Uterus (tissue), 4 donors: ENCODE data around the gene RPGRIP1L. TPM values are rescaled to one million over a fixed set of nuclear protein-coding genes. Genes with fewer than 3 reads are reported as not detected.

Experiments
- DNase-seq, 2 donors: peaks; one replicate each; pipeline ENCODE4 v3.0.0-alpha.2; 2019 to 2020
- H3K27ac ChIP-seq, 2 donors: fragments of 200-600 bp; sonication (generic); 1 replicate in 1 of 2; 2 replicates in 1 of 2; pipeline ENCODE4 v1.5.1; 2016 to 2018
- H3K27me3 ChIP-seq, 2 donors: fragments of 200-600 bp; sonication (generic); one replicate each; pipeline ENCODE4 v1.5.1; 2018 to 2019; ENCODE audit warnings: control low read depth in 1 of 2
- H3K36me3 ChIP-seq, 2 donors: fragments of 200-600 bp; sonication (generic); one replicate each; pipeline ENCODE4 v1.5.1; 2019; ENCODE audit warnings: control low read depth in 1 of 2
- H3K4me1 ChIP-seq, 2 donors: fragments of 200-600 bp; sonication (generic); one replicate each; pipeline ENCODE4 v1.5.1; 2018 to 2019; ENCODE audit warnings: control low read depth in 1 of 2
- H3K4me3 ChIP-seq, 2 donors: fragments of 200-600 bp; sonication (generic); 1 replicate in 1 of 2; 2 replicates in 1 of 2; pipeline ENCODE4 v1.5.1; 2018 to 2019; ENCODE audit warnings: mild to moderate bottlenecking in 1 of 2
- H3K9me3 ChIP-seq, 2 donors: fragments of 200-600 bp; sonication (generic); one replicate each; pipeline ENCODE4 v1.5.1; 2019; ENCODE audit warnings: control low read depth in 1 of 2
- POLR2A ChIP-seq, 2 donors: fragments of 450-650 bp; IDR thresholded peaks; one replicate each; pipeline ENCODE4 v1.6.1; 2016; ENCODE audit warnings: antibody characterized with exemption in 2 of 2, mild to moderate bottlenecking in 1 of 2, moderate library complexity in 1 of 2
- intact Hi-C: fragments of 100-400 bp; cut with DNase I; formaldehyde crosslinking; loops from one replicate; pipeline ENCODE4 v1.15.1; 2023; ENCODE audit warnings: low total_unique reads
- total RNA-seq, 4 donors: library from RNA; depleted of rRNA in 3 of 4; stranded (reverse); fragments of >200 nt in 3 of 4; gene quantifications; one replicate each; pipeline versions ENCODE4 v1.1.0 to v1.2.4, GENCODE V29; 2014 to 2023
- TF ChIP-seq, protein P1 (sequence below), 4 experiments: fragments of 200-600 bp in 2 of 4; fragments of 450-650 bp in 2 of 4; sonication (generic) in 2 of 4; IDR thresholded peaks; one replicate each; pipeline ENCODE4 v1.5.1; 2016 to 2019; ENCODE audit warnings: antibody characterized with exemption in 4 of 4, mild to moderate bottlenecking in 2 of 4, moderate library complexity in 1 of 4
- donor health status: DM: yes; HTN: yes; CAD: no.

Gene RPGRIP1L
- total RNA-seq, 4 donors from 2014 or later: 1.2 to 35.3 (median 6.2) TPM

- no peaks in the 10 kb centered on the region for H3K27me3 ChIP-seq
- no peak for DNase-seq
- H3K4me1 ChIP-seq: no peaks in the 10 kb centered on the region
- no peaks in the 10 kb centered on the region for H3K9me3 ChIP-seq
- H3K4me3 ChIP-seq: no peak overlapping the region
- intact Hi-C loops: no loop called here
- H3K36me3 ChIP-seq: no peaks in the 10 kb centered on the region
- TF ChIP-seq POLR2A (IDR thresholded peaks at IDR 0.05): no peak
- TF ChIP-seq, protein P1, sequence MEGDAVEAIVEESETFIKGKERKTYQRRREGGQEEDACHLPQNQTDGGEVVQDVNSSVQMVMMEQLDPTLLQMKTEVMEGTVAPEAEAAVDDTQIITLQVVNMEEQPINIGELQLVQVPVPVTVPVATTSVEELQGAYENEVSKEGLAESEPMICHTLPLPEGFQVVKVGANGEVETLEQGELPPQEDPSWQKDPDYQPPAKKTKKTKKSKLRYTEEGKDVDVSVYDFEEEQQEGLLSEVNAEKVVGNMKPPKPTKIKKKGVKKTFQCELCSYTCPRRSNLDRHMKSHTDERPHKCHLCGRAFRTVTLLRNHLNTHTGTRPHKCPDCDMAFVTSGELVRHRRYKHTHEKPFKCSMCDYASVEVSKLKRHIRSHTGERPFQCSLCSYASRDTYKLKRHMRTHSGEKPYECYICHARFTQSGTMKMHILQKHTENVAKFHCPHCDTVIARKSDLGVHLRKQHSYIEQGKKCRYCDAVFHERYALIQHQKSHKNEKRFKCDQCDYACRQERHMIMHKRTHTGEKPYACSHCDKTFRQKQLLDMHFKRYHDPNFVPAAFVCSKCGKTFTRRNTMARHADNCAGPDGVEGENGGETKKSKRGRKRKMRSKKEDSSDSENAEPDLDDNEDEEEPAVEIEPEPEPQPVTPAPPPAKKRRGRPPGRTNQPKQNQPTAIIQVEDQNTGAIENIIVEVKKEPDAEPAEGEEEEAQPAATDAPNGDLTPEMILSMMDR (IDR thresholded peaks at IDR 0.05): no peak
- H3K27ac ChIP-seq: no peak overlapping the region
These were observed 81.3 kb downstream of the RPGRIP1L start for GRCh38 chr16:53622315-53622714.

DNA sequence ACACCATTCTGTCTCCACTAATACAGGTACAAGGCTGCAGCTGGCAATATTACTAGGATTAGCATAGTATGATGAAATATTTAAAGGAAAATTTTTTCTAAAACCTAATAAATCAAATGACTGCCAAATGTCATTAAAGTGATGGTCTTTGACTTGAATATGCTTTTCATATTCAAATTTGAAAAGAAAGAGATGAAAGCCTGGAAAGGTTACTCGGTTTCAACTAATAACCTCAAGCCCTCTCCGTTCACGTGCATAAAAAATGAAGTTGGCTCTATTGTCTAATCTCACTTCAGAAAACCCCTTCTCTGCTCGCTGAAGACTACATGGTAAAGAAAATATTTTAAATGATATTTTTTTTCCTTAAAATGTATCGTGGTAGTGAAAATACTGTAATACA, 83.2 kb downstream of the RPGRIP1L start:
- Histone ChIP-seq H3K27ac (no peak overlapping the region), H3K9me3 (no peaks in the 10 kb centered on the region), H3K4me1 (no peaks in the 10 kb centered on the region), H3K27me3 (no peaks in the 10 kb centered on the region), H3K4me3 (no peak overlapping the region), H3K36me3 (no peaks in the 10 kb centered on the region)
- TF ChIP-seq POLR2A (IDR thresholded peaks at IDR 0.05): no peak
- TF ChIP-seq, protein P1 (IDR thresholded peaks at IDR 0.05): no peak
- DNase-seq: no peak
- intact Hi-C loops: no loop called here

DNA sequence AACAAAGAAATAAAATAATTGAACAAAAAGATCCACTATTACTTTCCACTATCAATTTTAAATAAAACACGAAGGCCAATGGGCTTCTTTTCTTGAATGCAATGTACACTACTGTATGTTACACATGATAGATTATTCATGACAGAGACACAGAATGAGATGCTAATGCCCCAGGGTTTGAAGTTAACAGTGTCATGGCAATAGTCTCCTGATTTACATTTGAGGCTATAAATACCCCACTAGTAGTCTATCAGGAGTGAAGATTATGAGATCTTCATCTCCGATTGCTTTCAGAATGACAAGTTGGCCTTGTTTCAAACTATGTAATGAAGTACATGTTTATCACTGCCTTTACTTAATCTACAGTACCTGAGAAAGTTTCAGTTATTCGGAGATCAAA, 84.4 kb downstream of the RPGRIP1L start:
- no peak overlapping the region for H3K27ac ChIP-seq
- no peaks in the 10 kb centered on the region for H3K4me1 ChIP-seq
- H3K36me3 ChIP-seq: no peaks in the 10 kb centered on the region
- TF ChIP-seq POLR2A (IDR thresholded peaks at IDR 0.05): no peak
- TF ChIP-seq, protein P1 (IDR thresholded peaks at IDR 0.05): no peak
- no peaks in the 10 kb centered on the region for H3K27me3 ChIP-seq
- intact Hi-C loops: no loop called here
- no peak for DNase-seq
- H3K4me3 ChIP-seq: no peak overlapping the region
- no peaks in the 10 kb centered on the region for H3K9me3 ChIP-seq

GRCh38 chr16:53614346-53614745, 89.3 kb downstream of the RPGRIP1L start:
- H3K27ac ChIP-seq: no peak overlapping the region
- H3K27me3 ChIP-seq: no peaks in the 10 kb centered on the region
- DNase-seq: no peak
- no peaks in the 10 kb centered on the region for H3K36me3 ChIP-seq
- no peak overlapping the region for H3K4me3 ChIP-seq
- intact Hi-C loops: no loop called here
- TF ChIP-seq POLR2A (IDR thresholded peaks at IDR 0.05): no peak
- TF ChIP-seq, protein P1 (IDR thresholded peaks at IDR 0.05): no peak
- H3K4me1 ChIP-seq: no peaks in the 10 kb centered on the region
- no peaks in the 10 kb centered on the region for H3K9me3 ChIP-seq

DNA sequence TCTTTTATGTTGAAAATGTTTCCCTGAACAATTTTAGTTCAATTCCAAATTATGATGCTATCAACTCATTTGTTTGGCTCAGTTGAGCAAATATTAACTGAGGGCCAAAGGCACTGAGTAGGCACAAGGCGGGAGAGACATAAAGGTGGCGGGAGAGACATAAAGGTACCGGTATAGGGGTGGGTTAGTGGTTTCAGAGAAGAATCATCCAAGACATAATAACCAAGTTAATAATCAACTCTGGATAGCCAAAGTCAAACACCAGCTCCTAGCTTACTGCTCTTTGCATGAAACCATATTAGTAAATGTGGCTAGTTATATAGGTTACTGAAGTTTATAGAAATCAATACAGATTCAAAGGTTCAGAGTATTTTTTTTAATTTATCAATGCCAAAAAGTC, 91.7 kb downstream of the RPGRIP1L start:
- H3K36me3 ChIP-seq: no peaks in the 10 kb centered on the region
- H3K4me1 ChIP-seq: no peaks in the 10 kb centered on the region
- H3K27me3 ChIP-seq: no peaks in the 10 kb centered on the region
- no peak overlapping the region for H3K27ac ChIP-seq
- H3K4me3 ChIP-seq: no peak overlapping the region
- TF ChIP-seq, protein P1 (IDR thresholded peaks at IDR 0.05): no peak
- TF ChIP-seq POLR2A (IDR thresholded peaks at IDR 0.05): no peak
- H3K9me3 ChIP-seq: no peaks in the 10 kb centered on the region
- DNase-seq: no peak
- intact Hi-C loops: no loop called here
